Stimulated activated CD4-positive, alpha-beta T cell treated with anti-CD3 and anti-CD28 coated beads, Interleukin-1b, Interleukin-23, amount 100 ng/mL, for 24 hours (primary cell): ENCODE data around the gene HAAO.
"Not testable (repeated sequence)": the region's sequence is repeated elsewhere in the genome, so short reads cannot be mapped to it uniquely, and the experiment has no call there.

Source experiments
- DNase-seq, 4 experiments: peaks; one replicate each; pipeline ENCODE4 v3.0.0-alpha.2; 2020; ENCODE audit warnings: low read depth in 4 of 4, low spot score in 1 of 4

The HAAO gene

DNA sequence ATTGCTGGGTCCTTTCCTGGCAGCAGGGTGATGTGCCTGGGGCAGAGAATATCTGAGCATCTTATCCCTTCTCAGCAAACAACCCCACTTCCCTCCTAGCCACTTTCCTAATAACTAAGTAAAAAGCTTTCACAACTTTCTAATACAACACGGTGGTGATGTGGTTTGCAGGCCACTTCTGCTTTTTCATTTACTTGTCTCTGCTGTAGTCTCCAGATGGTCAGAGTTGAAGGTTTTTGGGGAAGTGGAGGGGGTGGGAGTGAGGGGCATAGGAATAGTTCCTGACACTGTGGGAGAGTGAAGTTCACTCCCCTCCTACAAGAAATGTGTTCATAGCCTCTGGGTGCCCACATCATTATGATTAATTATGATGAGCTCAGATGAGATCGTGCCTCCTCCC is 40.1 kb downstream of the HAAO start:
- no peak for DNase-seq

DNA sequence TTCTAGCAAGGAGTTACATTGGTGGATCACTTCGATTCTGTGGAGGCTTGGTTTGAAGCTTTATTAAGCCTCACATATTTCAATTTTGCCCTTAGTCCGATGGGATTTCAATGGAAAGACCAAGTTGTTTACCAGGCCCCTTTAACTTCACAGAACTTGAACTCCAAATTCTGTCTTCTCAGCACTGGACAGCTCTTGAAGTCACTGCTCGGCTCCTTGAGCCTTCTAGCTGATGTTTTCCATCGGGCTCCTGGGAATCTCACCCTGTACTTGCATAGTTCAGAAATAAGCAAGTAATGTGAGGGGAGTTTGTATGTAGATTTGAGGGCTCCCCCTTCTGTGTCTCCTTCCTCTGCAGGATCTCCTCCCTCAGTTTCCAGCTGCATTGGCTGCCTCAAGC is 43.5 kb downstream of the HAAO start:
- DNase-seq, result no peak

DNA sequence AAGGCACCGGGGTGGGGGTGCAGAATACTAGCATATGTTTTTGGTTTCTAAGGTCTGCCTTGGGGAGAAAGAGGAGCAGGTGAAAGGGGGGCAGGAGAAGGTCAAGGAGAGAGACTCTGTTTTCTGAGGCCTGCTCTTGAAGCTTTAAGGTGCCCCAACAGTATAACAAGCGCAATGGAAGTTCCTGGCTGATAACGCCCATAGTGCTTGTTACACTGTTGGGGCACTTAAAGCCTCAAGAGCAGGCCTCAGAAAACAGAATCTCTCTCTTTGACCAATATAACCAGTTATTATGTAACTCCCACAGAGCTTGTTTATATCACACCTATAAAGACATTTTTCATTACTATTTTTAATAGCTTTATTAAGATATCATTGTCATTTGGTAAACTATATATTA is 45.0 kb downstream of the HAAO start:
- no peak for DNase-seq

DNA sequence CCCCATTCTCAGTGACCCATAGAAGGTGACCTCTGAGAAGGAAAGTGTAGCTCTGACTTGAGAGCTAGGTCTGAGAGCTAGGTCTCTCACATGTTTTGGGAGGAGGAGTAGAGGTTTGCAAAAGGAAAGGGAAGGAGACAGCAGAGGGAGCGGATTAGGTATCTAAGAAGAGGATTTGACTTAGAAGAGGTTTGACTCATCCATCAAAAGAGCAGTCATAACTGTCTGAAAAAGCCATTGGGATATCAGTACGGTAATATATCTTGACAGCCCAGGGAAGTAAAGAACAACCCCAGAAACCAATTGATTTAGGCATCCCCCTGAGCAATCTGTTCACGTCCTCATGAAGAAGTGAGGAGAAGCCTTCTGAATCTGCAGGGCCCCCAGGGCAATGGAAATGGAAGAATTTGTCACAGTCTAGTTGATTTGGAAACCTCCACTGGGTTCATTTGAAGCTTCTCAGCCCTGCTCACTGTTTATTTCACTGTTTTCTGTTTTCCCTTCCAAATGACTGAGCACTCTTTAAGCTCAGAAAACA is 47.8 kb downstream of the HAAO start:
- no peak for DNase-seq

DNA sequence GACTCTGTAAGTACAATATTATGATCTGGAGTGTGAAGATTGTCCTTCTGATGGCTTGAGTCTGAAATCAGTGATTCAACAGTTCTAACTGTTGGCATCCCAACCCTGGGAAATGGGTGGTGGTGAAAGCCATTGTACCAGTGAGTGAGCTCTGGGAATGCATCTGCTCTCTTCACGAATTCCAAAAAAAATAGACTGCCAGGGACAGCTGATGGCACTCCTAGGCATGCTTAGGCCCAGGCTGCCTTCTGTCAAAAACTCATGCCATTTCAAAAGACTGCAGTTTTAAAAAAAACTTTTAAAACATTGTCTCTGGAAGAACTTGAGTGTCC is 48.8 kb downstream of the HAAO start:
- no peak for DNase-seq

DNA sequence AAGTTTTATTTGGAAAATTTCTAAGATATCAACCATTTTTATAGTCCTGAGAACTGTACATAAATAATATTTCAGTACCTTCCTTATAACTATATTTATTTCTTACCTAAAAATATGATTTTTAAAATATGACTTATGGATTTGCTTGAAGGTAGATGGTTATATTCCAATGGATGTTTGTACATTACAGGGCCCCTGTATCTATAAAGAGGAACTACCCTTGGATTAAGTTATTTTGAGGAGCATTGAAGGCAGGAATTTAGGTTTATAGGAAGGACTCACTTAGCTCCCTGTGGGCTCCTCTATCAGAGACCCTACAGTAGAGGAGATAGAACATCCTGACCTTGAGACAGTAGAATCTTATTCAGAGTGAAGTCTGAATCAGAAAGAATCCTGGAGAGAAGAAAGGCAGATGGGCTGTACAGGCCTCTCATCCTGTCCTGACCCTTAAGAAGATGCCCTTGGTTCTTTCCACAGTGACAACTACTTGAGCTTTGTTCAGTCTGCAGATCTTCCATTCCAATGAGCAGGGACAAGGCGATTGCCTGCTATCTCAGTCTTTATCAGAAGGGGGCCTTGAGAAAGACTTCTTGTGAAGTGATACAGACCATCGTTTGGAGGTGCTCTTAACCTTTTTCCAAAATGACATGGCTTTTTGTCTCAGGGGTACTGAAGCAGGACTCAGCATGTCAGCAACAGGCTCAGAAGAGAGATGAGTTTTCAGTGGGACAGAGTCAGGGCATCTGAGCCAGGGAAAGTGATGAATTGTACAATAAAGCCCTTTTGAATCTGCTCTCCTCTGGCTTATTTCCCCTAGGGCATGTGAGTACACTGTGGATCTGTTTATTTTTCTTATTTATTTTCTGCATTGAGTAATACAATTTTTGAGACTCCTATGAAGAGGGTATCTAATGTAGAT is 49.4 kb downstream of the HAAO start:
- no peak for DNase-seq

DNA sequence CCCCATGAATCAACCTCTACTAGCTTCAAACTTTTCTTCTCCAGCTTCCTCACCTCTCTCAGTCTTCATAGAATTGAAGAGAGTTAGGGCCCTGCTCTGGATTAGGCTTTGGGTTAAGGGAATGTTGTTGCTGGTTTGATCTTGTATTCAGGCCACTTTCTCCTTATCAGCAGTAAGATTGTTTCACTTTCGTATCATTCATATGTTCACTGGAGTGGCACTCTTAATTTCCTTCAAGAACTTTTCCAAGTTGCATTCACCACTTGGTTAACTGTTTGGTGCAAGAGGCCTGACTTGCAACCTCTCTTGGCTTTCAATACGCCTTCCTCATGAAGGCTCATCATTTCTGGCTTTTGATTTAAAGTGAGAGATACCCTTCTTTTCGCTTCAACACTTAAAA is 51.2 kb downstream of the HAAO start:
- DNase-seq, result no peak

DNA sequence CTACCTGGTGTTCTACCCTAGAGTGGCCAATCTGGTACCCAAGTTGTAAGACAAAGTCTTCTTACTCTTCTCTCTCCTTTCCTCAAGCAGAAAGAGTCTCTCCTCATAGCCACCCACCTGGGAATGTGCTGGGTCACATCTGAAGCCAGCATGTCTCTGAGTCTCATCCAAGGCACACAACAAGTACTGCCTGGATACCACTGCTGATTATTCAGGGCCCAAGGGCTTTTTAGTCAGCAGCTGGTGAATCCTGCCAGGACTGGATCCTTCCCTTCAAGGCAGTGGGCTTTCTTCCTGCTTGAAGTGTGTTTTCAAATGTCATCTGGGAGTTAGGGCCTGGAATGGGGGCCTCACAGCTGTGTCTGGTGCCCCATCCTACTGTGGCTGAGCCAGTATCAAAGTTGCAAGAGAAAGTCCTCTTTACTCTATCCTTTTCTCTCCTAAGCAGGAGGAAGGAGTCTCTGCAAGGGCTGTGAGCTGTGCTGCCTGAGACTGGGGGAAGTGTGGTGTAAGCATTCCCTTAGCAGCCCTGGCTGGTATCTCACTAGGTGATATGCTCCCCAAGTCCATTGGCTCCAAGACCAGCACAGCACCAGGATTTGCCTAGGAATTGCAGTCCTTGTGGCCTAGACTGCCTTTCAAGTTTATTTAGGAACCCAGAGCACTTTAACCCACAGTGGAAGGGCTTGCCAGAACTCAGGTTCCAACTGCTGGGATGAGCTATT is 55.6 kb downstream of the HAAO start:
- DNase-seq, result no peak

DNA sequence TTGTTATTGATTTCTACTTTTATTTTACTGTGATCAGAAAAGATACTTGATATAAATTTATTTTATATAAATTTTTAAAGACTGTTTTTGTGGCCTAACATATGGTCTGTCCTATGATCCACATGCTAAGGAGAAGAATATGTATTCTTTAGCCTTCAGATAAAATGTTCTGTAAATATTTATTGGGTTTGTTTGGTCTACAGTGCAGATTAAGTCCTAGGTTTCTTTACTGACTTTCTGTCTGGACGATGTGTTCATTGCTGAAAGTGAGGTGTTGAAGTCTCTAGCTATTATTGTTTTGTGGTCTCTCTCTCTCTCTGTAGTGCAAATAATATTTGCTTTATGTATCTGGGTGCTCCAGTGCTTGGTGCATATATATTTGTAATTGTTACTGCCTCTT is 58.5 kb downstream of the HAAO start:
- DNase-seq, result no peak

DNA sequence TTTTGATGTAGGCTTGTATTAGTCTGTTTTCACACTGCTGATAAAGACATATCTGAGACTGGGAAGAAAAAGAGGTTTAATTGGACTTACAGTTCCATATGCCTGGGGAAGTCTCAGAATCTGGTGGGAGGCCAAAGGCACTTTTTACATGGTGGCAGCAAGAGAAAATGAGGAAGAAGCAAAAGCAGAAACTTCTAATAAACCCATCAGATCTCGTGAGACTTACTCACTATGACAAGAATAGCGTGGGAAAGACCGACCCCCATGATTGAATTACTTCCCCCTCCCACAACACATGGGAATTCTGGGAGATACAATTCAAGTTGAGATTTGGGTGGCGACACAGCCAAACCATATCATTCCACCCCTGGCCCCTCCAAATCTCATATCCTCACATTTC is 61.1 kb downstream of the HAAO start:
- not testable (repeated sequence) for DNase-seq

DNA sequence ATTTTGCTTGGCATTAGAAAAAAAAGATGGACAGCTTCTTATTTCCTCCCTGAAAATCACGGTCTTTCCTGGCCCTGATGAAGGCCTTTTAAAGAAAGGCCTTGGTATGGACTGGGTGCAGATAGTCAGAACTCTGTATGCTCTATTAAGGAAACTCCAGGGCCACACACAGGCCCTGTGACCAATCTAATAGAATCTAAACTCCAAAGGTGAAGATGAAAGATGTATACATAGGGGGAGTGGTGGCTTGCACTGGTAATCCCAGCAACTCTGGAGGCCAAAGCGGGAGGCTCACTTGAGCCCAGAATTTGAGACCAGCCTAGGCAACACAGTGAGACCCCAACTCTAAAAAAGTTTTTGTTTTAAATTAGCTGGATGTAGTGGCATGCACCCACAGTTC is 65.7 kb downstream of the HAAO start:
- DNase-seq, result no peak

DNA sequence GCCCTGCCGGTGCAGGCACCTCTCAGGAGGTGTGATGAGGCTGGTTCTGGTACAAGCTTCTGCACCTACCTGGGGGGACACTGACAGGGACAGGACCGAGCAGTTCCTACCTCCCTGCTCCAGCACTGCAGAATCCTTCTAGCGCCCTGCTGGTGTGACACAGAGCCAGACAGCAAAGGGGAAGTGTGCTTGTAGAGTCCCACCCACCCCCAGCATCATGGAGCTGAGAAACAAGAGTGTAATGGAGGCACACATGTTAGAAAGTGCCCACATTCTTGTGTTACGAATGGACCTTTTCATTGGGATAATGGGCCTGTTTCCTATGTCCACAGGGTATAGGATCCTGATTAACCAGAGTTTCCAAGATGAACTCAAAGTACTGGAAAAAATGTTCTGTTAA is 66.7 kb downstream of the HAAO start:
- DNase-seq, result no peak

DNA sequence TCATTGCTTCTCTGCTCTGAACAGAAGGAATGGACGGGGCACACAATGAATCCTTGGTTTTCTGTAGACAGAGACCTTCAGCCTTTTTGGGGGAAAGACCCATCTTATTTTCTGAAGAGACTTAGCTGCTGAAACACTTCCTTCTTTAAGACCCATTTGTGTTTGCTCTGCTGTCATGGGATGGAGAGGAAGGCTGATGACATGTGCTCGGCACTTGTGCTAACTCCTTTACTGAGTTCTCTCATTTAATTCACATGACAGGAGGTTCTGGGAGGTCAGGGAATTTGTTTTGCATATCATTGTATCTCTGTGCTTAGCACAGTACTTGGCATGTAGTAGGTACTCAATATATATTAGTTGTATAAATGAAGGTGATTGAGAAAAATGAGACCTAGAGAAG is 67.5 kb downstream of the HAAO start:
- DNase-seq, result no peak

DNA sequence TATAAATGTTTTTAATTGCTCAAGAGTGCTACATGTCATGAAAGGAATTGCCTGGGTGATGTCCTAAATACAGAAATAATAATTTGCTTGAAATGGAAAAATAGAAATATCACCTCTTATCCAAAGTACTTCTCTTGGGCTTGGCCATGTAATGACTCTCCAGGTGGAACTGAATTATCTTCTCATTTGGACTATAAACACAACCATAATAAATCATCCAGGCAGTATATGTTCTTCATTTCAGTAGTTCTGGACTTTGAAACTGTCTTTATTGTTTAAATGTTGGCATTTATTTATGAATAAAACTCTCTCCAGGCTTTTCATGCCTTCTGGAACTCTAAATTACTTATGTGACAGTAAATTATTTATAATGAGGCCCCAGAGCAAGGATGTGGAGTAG is 68.9 kb downstream of the HAAO start:
- DNase-seq, result no peak

DNA sequence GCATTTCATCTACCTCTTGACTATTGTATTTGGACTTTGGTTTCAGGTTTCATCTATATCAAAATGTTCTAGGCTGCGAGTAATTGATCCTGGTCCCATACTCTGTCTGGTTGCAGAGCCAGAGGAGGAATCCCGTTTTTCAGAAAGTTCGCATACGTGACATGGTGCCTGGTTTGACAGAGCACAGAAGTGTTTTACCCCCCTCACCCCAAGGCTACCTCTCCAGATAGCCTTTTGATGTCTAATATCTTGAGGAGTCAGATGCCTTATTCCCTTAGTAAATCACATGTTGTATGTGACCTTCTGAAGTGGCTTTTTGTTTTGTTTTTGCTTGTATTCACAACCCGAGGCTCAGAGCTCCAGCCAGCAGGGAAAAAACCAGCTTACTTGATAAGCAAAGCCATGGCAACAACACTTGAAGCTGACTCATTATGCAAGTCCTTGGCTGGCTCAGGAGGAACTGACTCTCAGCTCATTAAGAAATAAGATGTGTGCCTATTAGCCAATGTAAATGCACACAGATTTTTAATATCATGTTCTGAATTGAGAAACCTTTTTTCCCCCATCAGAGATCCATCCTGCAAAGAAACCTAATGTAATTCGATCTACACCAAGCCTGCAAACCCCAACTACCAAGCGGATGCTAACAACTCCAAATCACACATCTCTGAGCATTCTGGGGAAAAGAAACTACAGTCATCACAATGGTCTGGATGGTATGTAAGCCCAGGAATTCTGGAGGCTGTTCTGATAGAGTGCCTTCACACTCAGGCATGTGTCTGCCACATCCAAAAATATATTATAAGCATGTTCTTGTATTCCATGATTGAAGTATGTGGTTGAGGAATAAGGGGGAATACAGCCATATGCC is 69.8 kb downstream of the HAAO start:
- DNase-seq, result no peak

DNA sequence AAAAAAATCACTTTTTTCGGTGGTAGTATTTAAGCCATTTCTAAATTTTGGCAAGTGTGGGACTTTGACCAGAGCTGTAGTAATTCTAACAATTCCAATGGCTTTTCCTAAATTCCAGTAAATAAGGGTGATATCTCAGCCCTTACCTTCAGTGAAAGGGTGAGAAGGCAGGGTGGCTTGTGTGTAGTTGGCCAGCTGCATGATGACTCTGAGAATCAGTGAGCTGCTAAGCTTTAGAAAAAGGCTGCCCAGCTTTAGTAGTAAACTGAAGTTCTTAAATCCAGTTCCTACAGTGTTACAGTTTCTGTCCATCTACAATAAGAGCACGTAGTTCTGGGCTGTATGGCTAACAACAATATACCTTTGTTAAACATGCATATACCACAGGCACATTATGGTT is 70.5 kb downstream of the HAAO start:
- DNase-seq, result no peak
